SU-DHL-6 (cell line): ENCODE measurements around the gene SPDYE8.
"Not testable (repeated sequence)": the region's sequence is repeated elsewhere in the genome, so short reads cannot be mapped to it uniquely, and the experiment has no call there.

Source experiments
- EZH2phosphoT487 ChIP-seq: fragments of 200-600 bp; sonication (generic), shearing (Covaris generic); conservative IDR thresholded peaks from 2 replicates; pipeline ENCODE4 v1.6.1; 2018; ENCODE audit warnings: mild to moderate bottlenecking, antibody characterized with exemption, low read length, moderate library complexity, mixed read lengths
- TF ChIP-seq, protein P1 (sequence below): fragments of 200-600 bp; sonication (generic); IDR thresholded peaks from one replicate; pipeline ENCODE4 v1.5.1; 2017; ENCODE audit warnings: antibody characterized with exemption, mild to moderate bottlenecking, low read length, moderate library complexity; ENCODE audit not compliant: insufficient read depth, poor library complexity, severe bottlenecking

DNA sequence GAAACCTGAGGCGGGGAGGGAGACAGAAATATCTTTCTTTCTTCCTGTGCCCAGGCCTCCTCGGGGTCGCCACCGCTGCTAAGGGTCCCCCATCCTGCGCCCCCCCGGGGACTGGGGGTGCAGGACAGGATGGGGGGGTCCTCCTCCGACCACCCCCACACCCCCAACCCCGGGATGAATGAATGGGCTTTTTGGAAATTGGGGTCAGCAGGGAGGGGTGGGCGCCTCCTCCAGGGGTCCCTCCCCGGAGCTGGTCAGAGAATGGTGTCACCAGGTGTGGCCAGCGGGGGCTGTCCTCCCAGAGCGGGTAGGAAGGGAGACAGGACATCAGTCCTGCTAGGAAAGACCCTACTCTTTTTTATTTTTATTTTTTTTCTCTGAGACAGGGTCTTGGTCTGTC, 53.1 kb downstream of the SPDYE8 start:
- TF ChIP-seq, protein P1, sequence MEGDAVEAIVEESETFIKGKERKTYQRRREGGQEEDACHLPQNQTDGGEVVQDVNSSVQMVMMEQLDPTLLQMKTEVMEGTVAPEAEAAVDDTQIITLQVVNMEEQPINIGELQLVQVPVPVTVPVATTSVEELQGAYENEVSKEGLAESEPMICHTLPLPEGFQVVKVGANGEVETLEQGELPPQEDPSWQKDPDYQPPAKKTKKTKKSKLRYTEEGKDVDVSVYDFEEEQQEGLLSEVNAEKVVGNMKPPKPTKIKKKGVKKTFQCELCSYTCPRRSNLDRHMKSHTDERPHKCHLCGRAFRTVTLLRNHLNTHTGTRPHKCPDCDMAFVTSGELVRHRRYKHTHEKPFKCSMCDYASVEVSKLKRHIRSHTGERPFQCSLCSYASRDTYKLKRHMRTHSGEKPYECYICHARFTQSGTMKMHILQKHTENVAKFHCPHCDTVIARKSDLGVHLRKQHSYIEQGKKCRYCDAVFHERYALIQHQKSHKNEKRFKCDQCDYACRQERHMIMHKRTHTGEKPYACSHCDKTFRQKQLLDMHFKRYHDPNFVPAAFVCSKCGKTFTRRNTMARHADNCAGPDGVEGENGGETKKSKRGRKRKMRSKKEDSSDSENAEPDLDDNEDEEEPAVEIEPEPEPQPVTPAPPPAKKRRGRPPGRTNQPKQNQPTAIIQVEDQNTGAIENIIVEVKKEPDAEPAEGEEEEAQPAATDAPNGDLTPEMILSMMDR: not testable (repeated sequence)
- not testable (repeated sequence) for TF ChIP-seq EZH2phosphoT487
